Testis (tissue), 2 donors: ENCODE results near the gene SLC9A9.

Experiments
- CTCF ChIP-seq, 3 experiments: fragments of 450-650 bp in 2 of 3; fragments of 200-600 bp in 1 of 3; sonication (generic) in 1 of 3; IDR thresholded peaks; one replicate each; pipeline ENCODE4 v1.5.1; 2016 to 2019; ENCODE audit warnings: antibody characterized with exemption in 3 of 3, mild to moderate bottlenecking in 2 of 3, moderate library complexity in 1 of 3
- POLR2A ChIP-seq: fragments of 450-650 bp; IDR thresholded peaks from one replicate; pipeline ENCODE4 v1.6.1; 2017; ENCODE audit warnings: antibody characterized with exemption, mild to moderate bottlenecking, moderate library complexity

- TF ChIP-seq POLR2A: no peak
- TF ChIP-seq CTCF (IDR thresholded peaks at IDR 0.05): no peak
Measured at GRCh38 chr3:143363949-143364348, 484.3 kb downstream of the SLC9A9 start.
